WERI-Rb-1 (cell line): ENCODE measurements around the gene SSH3.

Source experiments
- DNase-seq: peaks from one replicate; pipeline ENCODE4 v3.0.0-alpha.2; 2020
- H3K27ac ChIP-seq: fragments of 250-450 bp; sonication (Bioruptor Pico); 2 replicates; pipeline ENCODE4 v1.5.1; 2020; ENCODE audit warnings: mild to moderate bottlenecking, moderate library complexity
- H3K27me3 ChIP-seq: fragments of 250-450 bp; sonication (Bioruptor Pico); 2 replicates; pipeline ENCODE4 v1.5.1; 2021; ENCODE audit warnings: mild to moderate bottlenecking, low read depth, moderate library complexity; ENCODE audit not compliant: insufficient read depth, severe bottlenecking
- H3K36me3 ChIP-seq: fragments of 250-450 bp; sonication (Bioruptor Pico); 2 replicates; pipeline ENCODE4 v1.5.1; 2020; ENCODE audit warnings: mild to moderate bottlenecking, moderate library complexity
- H3K4me3 ChIP-seq: 2 replicates; pipeline ENCODE4 v1.5.1; 2011; ENCODE audit warnings: low read depth, mild to moderate bottlenecking, control low read depth, low read length
- H3K9me3 ChIP-seq: fragments of 250-450 bp; sonication (Bioruptor Pico); 2 replicates; pipeline ENCODE4 v1.5.1; 2021; ENCODE audit warnings: mild to moderate bottlenecking, moderate library complexity; ENCODE audit not compliant: severe bottlenecking
- TF ChIP-seq, protein P1 (sequence below): IDR thresholded peaks from 2 replicates; pipeline ENCODE4 v1.5.1; 2011; ENCODE audit warnings: low read depth, mild to moderate bottlenecking, control low read depth, inconsistent platforms, low read length

SSH3 gene, protein sequence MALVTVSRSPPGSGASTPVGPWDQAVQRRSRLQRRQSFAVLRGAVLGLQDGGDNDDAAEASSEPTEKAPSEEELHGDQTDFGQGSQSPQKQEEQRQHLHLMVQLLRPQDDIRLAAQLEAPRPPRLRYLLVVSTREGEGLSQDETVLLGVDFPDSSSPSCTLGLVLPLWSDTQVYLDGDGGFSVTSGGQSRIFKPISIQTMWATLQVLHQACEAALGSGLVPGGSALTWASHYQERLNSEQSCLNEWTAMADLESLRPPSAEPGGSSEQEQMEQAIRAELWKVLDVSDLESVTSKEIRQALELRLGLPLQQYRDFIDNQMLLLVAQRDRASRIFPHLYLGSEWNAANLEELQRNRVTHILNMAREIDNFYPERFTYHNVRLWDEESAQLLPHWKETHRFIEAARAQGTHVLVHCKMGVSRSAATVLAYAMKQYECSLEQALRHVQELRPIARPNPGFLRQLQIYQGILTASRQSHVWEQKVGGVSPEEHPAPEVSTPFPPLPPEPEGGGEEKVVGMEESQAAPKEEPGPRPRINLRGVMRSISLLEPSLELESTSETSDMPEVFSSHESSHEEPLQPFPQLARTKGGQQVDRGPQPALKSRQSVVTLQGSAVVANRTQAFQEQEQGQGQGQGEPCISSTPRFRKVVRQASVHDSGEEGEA

DNA sequence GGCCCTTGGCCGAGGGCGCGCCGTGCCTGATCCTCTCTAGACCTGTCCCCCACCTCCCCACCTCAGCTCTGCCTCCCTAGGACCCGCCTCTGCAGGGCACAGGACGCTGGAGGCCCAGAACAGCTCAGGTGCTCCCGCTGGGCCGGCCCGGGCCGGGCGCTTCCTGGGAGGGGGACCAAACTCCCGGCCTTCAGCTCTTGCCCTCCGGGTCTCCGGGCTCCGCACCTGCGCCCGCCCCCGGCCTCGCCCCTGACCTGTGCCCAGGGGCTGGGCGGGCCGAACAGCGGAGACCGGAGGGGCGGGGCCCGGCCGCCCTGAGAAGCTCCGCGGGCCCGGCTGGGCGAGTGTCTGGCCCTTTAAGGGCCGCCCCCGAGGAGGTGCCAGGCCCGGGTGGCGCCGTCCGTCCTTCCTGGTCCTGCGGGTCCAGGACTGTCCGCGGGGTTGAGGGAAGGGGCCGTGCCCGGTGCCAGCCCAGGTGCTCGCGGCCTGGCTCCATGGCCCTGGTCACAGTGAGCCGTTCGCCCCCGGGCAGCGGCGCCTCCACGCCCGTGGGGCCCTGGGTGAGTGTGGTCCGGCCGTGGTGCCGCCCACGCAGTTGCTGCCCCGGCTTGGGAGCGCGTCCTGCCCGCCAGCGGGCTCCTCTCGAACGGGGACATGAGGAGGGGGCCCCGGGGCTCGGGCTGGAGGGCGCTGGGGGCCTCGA is at the start of gene SSH3:
SSH3 (plus strand) TSS at position 399 of the 703 bp plus-strand sequence; CDS start at position 495, 96 bp downstream.
- TF ChIP-seq, protein P1, sequence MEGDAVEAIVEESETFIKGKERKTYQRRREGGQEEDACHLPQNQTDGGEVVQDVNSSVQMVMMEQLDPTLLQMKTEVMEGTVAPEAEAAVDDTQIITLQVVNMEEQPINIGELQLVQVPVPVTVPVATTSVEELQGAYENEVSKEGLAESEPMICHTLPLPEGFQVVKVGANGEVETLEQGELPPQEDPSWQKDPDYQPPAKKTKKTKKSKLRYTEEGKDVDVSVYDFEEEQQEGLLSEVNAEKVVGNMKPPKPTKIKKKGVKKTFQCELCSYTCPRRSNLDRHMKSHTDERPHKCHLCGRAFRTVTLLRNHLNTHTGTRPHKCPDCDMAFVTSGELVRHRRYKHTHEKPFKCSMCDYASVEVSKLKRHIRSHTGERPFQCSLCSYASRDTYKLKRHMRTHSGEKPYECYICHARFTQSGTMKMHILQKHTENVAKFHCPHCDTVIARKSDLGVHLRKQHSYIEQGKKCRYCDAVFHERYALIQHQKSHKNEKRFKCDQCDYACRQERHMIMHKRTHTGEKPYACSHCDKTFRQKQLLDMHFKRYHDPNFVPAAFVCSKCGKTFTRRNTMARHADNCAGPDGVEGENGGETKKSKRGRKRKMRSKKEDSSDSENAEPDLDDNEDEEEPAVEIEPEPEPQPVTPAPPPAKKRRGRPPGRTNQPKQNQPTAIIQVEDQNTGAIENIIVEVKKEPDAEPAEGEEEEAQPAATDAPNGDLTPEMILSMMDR: no peak
- peak; percentile 77 for DNase-seq
- Histone ChIP-seq H3K27me3 (no peaks in the 10 kb centered on the region), H3K4me3 (peak within 1 kb of the TSS; percentile 90), H3K36me3 (peaks cover 24% of the 10 kb centered on the region), H3K27ac (peak within 1 kb of the TSS; percentile 89), H3K9me3 (no peaks in the 10 kb centered on the region)

- Histone ChIP-seq H3K4me3 (no peak overlapping the region), H3K9me3 (no peaks in the 10 kb centered on the region), H3K27ac (no peak overlapping the region), H3K36me3 (peaks cover 80% of the 10 kb centered on the region), H3K27me3 (no peaks in the 10 kb centered on the region)
- DNase-seq: no peak
- TF ChIP-seq, protein P1: no peak
Measured at GRCh38 chr11:67253872-67254624, 49.3 kb upstream of the SSH3 start.

DNA sequence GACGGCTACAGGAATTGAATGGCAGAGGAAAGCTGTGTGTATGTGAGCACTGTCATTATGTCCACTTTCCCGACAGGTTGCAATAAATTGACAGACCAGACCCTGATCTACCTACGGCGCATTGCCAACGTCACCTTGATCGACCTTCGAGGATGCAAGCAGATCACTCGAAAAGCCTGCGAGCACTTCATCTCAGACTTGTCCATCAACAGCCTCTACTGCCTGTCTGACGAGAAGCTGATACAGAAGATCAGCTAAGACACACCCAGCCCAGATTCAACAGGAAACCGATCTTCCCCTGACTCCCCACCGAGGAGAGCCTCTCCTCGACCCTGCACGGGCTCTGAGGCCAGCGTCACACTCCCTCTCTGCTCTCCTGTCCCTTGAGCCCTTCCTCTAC is 48.5 kb upstream of the SSH3 start:
- Histone ChIP-seq H3K36me3 (peaks cover 72% of the 10 kb centered on the region), H3K27ac (no peak overlapping the region), H3K4me3 (no peak overlapping the region), H3K27me3 (no peaks in the 10 kb centered on the region), H3K9me3 (no peaks in the 10 kb centered on the region)
- TF ChIP-seq, protein P1: no peak
- no peak for DNase-seq

DNA sequence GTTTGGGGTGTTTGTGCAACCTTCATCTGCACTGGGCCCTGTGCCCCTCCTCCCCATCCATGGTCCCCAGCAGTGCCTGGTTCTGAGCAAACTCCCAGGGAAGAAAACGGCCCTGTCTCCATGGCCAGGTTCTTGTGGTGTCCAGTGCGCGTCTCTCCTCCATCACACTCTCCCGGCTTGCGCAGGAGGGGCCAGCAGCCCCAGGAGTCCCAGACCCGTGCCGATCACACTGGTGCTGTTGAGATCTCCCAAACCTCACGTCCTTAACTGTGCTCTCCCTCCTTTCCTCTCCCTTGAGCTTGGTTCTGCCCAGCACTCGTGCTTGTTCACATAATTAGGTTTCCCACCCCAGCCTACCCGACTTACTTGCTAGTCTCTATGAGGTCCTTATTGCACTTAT is 48.0 kb upstream of the SSH3 start:
- H3K36me3 ChIP-seq: peaks cover 66% of the 10 kb centered on the region
- H3K4me3 ChIP-seq: no peak overlapping the region
- H3K27me3 ChIP-seq: no peaks in the 10 kb centered on the region
- H3K27ac ChIP-seq: no peak overlapping the region
- DNase-seq: no peak
- TF ChIP-seq, protein P1: no peak
- no peaks in the 10 kb centered on the region for H3K9me3 ChIP-seq

GRCh38 chr11:67255864-67256263 is 47.5 kb upstream of the SSH3 start:
- TF ChIP-seq, protein P1: no peak
- DNase-seq: no peak
- Histone ChIP-seq H3K36me3 (peaks cover 61% of the 10 kb centered on the region), H3K9me3 (no peaks in the 10 kb centered on the region), H3K27ac (no peak overlapping the region), H3K4me3 (no peak overlapping the region), H3K27me3 (no peaks in the 10 kb centered on the region)
